ENCODE measurements around the gene SDK1. TPM values are rescaled to one million over a fixed set of nuclear protein-coding genes. Genes with fewer than 3 reads are reported as not detected.
A peak's percentile ranks its signal among the peaks of the same experiment; 100 is the strongest.

The SDK1 gene
- total RNA-seq, 1 experiment from 2014 or later, result 9.3 TPM

DNA sequence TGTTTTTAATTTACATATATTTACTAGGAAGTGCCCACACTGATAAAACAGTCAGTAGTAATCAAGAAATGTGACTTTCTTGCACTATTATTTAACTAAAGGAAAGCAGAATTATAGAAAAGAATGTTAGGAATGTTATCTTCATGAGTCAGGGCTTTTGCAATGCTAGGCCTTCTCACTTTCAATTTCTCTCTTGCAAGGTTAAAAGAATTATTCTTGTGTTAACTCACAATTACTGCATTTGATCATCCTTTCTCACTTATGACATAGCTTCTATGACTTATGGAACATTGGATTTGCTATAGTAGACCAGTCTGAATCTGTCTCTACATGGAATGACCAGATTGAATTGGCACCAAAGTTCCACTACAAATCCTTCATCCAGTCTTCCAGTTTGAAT is 192.4 kb downstream of the SDK1 start:
- Mint-ChIP-seq H3K4me3 (no peak overlapping the region), H3K36me3 (no peaks in the 10 kb centered on the region), H3K27ac (0 out of 2 replicates have a peak overlapping the region, but pooled peaks have one; percentile 13), H3K4me1 (peaks cover 25% of the 10 kb centered on the region), H3K9me3 (no peaks in the 10 kb centered on the region), H3K27me3 (ENCODE audit: low read depth) (no peaks in the 10 kb centered on the region)
- ATAC-seq (no peak), DNase-seq (ENCODE audit: low spot score) (no peak)
- ChIA-PET POLR2A (no interaction called here), CTCF (interaction anchor here (1.6 kb wide), 1 partner anchor 12 kb away, joined by 4 read pairs; no protein-coding TSS in a partner anchor)
- TF ChIP-seq, protein P1, sequence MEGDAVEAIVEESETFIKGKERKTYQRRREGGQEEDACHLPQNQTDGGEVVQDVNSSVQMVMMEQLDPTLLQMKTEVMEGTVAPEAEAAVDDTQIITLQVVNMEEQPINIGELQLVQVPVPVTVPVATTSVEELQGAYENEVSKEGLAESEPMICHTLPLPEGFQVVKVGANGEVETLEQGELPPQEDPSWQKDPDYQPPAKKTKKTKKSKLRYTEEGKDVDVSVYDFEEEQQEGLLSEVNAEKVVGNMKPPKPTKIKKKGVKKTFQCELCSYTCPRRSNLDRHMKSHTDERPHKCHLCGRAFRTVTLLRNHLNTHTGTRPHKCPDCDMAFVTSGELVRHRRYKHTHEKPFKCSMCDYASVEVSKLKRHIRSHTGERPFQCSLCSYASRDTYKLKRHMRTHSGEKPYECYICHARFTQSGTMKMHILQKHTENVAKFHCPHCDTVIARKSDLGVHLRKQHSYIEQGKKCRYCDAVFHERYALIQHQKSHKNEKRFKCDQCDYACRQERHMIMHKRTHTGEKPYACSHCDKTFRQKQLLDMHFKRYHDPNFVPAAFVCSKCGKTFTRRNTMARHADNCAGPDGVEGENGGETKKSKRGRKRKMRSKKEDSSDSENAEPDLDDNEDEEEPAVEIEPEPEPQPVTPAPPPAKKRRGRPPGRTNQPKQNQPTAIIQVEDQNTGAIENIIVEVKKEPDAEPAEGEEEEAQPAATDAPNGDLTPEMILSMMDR (IDR thresholded peaks at IDR 0.05), result no peak
- TF ChIP-seq JUN (CRISPR knock-in tag; IDR thresholded peaks at IDR 0.05), result no peak
- TF ChIP-seq, protein P2, sequence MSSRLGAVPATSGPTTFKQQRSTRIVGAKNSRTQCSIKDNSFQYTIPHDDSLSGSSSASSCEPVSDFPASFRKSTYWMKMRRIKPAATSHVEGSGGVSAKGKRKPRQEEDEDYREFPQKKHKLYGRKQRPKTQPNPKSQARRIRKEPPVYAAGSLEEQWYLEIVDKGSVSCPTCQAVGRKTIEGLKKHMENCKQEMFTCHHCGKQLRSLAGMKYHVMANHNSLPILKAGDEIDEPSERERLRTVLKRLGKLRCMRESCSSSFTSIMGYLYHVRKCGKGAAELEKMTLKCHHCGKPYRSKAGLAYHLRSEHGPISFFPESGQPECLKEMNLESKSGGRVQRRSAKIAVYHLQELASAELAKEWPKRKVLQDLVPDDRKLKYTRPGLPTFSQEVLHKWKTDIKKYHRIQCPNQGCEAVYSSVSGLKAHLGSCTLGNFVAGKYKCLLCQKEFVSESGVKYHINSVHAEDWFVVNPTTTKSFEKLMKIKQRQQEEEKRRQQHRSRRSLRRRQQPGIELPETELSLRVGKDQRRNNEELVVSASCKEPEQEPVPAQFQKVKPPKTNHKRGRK (CRISPR knock-in tag; IDR thresholded peaks at IDR 0.05; ENCODE audit: borderline replicate concordance), result no peak
- no peak for TF ChIP-seq ZNF138 (CRISPR knock-in tag; conservative IDR thresholded peaks at IDR 0.05)
- TF ChIP-seq, protein P3, sequence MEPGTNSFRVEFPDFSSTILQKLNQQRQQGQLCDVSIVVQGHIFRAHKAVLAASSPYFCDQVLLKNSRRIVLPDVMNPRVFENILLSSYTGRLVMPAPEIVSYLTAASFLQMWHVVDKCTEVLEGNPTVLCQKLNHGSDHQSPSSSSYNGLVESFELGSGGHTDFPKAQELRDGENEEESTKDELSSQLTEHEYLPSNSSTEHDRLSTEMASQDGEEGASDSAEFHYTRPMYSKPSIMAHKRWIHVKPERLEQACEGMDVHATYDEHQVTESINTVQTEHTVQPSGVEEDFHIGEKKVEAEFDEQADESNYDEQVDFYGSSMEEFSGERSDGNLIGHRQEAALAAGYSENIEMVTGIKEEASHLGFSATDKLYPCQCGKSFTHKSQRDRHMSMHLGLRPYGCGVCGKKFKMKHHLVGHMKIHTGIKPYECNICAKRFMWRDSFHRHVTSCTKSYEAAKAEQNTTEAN (CRISPR knock-in tag; IDR thresholded peaks at IDR 0.05), result no peak
- TF ChIP-seq, protein P4, sequence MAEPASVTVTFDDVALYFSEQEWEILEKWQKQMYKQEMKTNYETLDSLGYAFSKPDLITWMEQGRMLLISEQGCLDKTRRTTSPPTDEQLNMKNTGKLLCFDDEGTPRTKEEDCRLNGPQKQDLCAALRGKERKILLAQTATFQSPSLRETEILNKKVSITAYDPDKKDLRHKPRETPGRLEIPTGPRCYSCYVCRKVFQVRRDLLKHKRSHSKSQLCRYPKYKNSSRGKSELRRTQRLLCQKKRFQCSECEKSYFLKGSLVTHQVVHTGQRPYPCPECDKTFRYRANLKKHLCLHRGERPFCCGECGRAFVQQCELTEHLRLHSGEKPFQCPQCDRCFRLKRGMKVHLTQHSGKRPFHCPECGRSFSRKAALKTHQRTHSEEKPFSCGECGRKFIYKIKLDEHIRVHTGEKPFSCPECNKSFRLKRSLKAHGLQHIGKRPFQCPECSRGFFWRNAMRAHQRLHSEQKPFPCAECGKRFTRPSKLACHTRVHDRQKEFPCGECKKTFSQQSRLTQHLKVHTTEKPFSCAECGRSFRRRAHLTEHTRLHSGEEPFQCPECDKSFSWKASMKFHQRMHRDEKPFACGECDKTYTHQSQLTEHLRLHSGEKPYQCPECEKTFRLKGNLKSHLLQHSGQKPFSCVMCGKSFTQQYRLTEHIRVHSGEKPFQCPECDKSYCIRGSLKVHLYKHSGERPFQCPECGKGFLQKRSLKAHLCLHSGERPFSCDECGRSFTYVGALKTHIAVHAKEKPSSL (CRISPR knock-in tag; conservative IDR thresholded peaks at IDR 0.05), result no peak
- no peak for TF ChIP-seq SP1 (CRISPR knock-in tag; conservative IDR thresholded peaks at IDR 0.05)
- no peak for TF ChIP-seq FOXP1 (CRISPR knock-in tag; IDR thresholded peaks at IDR 0.05; ENCODE audit: borderline replicate concordance)
- TF ChIP-seq, protein P5, sequence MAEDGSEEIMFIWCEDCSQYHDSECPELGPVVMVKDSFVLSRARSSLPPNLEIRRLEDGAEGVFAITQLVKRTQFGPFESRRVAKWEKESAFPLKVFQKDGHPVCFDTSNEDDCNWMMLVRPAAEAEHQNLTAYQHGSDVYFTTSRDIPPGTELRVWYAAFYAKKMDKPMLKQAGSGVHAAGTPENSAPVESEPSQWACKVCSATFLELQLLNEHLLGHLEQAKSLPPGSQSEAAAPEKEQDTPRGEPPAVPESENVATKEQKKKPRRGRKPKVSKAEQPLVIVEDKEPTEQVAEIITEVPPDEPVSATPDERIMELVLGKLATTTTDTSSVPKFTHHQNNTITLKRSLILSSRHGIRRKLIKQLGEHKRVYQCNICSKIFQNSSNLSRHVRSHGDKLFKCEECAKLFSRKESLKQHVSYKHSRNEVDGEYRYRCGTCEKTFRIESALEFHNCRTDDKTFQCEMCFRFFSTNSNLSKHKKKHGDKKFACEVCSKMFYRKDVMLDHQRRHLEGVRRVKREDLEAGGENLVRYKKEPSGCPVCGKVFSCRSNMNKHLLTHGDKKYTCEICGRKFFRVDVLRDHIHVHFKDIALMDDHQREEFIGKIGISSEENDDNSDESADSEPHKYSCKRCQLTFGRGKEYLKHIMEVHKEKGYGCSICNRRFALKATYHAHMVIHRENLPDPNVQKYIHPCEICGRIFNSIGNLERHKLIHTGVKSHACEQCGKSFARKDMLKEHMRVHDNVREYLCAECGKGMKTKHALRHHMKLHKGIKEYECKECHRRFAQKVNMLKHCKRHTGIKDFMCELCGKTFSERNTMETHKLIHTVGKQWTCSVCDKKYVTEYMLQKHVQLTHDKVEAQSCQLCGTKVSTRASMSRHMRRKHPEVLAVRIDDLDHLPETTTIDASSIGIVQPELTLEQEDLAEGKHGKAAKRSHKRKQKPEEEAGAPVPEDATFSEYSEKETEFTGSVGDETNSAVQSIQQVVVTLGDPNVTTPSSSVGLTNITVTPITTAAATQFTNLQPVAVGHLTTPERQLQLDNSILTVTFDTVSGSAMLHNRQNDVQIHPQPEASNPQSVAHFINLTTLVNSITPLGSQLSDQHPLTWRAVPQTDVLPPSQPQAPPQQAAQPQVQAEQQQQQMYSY (CRISPR knock-in tag; IDR thresholded peaks at IDR 0.05), result no peak
- no peak for TF ChIP-seq OVOL2 (CRISPR knock-in tag; IDR thresholded peaks at IDR 0.05; ENCODE audit: borderline replicate concordance)

DNA sequence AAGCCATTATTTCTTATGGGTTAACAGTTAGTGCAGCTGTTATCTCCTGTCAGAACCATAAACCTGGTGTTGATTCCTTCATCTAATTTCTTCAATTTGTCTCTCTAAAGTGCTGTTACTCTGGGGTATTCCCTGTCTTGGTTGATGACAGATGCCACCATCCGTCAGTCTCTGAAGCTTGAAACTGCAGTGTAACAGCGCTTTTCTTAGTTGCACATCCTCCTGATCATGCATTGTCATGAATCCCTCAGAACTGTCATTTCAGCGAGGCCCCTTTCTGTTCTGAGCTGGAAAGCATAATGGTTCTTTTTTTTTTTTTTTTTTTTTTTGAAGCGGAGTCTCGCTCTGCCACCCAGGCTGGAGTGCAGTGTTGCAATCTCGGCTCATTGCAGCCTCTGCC is 193.9 kb downstream of the SDK1 start:
- no peak for ATAC-seq
- H3K4me3 Mint-ChIP-seq, result no peak overlapping the region
- peak overlapping the region; percentile 5; the same call in 1 of the 2 replicates for H3K27ac Mint-ChIP-seq
- no peak for DNase-seq (ENCODE audit: low spot score)
- no peaks in the 10 kb centered on the region for H3K27me3 Mint-ChIP-seq (ENCODE audit: low read depth)
- ChIA-PET POLR2A (interaction anchor here (0.6 kb wide), 1 partner anchor 96 kb away, joined by 3 read pairs; no protein-coding TSS in a partner anchor), CTCF (interaction anchor here (1.3 to 1.4 kb wide), 2 partner anchors 95 to 500 kb away, joined by 4 to 7 read pairs; no protein-coding TSS in a partner anchor)
- H3K9me3 Mint-ChIP-seq, result peaks cover 8% of the 10 kb centered on the region
- H3K36me3 Mint-ChIP-seq, result peaks cover 4% of the 10 kb centered on the region; the same call in 1 of the 2 replicates
- TF ChIP-seq, protein P6, sequence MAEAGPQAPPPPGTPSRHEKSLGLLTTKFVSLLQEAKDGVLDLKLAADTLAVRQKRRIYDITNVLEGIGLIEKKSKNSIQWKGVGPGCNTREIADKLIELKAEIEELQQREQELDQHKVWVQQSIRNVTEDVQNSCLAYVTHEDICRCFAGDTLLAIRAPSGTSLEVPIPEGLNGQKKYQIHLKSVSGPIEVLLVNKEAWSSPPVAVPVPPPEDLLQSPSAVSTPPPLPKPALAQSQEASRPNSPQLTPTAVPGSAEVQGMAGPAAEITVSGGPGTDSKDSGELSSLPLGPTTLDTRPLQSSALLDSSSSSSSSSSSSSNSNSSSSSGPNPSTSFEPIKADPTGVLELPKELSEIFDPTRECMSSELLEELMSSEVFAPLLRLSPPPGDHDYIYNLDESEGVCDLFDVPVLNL (CRISPR knock-in tag; IDR thresholded peaks at IDR 0.05; ENCODE audit: borderline replicate concordance, low read depth), result no peak
- no peak for TF ChIP-seq RELA (CRISPR knock-in tag; IDR thresholded peaks at IDR 0.05; ENCODE audit: borderline replicate concordance)
- TF ChIP-seq ELF4 (CRISPR knock-in tag; IDR thresholded peaks at IDR 0.05; ENCODE audit: low read depth), result no peak
- TF ChIP-seq ZNF138 (CRISPR knock-in tag; conservative IDR thresholded peaks at IDR 0.05), result no peak
- TF ChIP-seq SMAD4 (CRISPR knock-in tag; IDR thresholded peaks at IDR 0.05), result no peak
- no peak for TF ChIP-seq PRRX2 (CRISPR knock-in tag; IDR thresholded peaks at IDR 0.05)
- peaks cover 25% of the 10 kb centered on the region for H3K4me1 Mint-ChIP-seq

Data from WTC11 (cell line).